ENCODE measurements around the gene TSHZ1.

Gene TSHZ1

GRCh38 chr18:75338631-75339030 lies 128.0 kb downstream of the TSHZ1 start:
- no peak overlapping the region for H3K4me3 ChIP-seq (ENCODE audit: low read depth, low read length)

Measured in iPS-11a (cell line).